GM21528 (cell line): ENCODE results near the gene BDH1.
"Not testable (repeated sequence)": the region's sequence is repeated elsewhere in the genome, so short reads cannot be mapped to it uniquely, and the experiment has no call there.

Experiments used
- ATAC-seq: cut with Tn5 transposase; IDR thresholded peaks from one replicate; pipeline ENCODE4 v1.9.1; 2021; ENCODE audit warnings: mild to moderate bottlenecking, moderate library complexity; ENCODE audit not compliant: unreplicated experiment, low FRiP score

BDH1 gene

DNA sequence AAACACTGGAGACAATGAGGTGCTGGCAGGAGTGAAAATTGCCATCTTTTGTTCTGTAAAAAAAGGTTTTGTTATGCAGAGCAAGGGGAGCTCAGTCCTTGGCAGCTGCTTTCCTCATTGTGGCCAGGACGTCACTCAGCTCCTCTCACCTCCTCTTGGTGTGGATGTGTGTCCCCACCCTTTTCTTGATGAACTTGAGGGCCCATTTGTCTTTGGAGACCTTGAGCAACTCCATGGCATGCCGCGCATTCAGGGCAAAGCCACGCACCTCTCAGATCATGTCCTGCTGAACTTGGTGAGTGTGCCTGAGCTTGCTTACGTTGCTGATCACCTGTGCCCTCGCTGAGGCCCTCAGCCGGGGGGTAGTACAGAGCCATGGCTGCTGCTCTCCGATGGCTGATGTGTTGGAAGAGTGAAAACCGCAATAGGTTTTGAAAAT, 24.5 kb upstream of the BDH1 start:
- ATAC-seq, result no peak

GRCh38 chr3:197578376-197578775, 22.6 kb upstream of the BDH1 start:
- no peak for ATAC-seq

GRCh38 chr3:197577366-197578074, 21.8 kb upstream of the BDH1 start:
- no peak for ATAC-seq

DNA sequence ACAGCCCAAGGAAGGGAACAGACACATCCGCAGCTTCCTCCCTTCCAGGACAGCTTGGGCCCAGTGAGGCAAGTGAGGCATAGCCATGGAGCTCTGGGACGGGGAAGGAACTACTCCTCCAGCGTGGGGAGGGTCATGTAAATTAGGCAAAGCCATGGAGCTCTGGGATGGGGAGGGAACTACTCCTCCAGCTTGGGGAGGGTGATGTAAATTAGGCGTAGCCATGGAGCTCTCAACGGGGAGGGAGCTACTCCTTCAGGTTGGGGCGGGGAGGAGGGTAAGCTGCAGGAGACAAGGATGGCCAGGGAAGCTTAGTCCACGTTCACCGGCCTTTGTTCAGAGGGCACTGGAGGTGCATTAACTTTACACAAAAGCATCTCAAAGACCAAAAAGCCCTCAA, 21.1 kb upstream of the BDH1 start:
- ATAC-seq, result no peak

DNA sequence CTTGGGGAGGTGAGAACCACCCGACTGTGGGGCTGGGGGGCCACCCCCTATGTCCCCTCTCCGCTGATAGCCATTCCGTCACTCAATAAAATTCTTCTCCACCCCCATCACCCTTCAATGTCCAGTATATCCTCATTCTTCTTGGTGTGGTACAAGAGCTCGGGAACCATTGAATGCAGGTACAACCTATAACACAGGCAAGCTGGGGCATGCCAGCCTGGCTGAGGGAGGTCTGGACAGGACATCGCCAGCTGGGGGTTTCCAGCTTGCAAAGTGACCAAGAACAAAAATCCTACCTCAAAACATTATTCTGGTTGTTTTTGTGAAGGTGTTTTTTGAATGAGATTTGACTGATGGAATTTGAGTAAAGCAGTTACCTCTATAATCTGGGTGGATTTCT, 19.6 kb upstream of the BDH1 start:
- no peak for ATAC-seq

DNA sequence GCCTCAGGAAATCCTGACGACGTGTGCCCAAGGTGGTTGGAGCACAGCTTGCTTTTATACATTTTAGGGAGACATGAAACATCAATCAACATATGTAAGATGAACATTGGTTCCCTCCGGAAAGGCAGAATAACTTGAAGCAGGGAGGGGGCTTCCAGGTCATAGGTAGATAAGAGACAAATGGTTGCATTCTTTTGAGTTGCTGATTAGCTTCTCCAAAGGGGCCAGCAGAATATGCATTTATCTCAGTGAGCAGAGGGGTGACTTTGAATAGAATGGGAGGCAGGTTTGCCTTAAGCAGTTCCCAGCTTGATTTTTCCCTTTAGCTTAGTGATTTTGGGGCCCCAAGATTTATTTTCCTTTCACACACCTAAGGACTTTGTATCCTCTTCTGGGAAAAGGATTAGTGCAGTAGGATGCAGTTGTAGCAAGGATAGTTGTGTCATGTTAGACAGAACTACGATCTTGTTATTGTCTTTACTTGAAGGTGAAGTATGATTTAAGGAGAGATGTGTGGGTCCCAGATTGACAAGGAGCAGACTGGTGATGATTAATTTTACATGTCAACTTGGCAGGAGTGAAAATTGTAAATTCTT, 18.7 kb upstream of the BDH1 start:
- not testable (repeated sequence) for ATAC-seq

- ATAC-seq, result no peak
Measured at GRCh38 chr3:197573048-197573767, 17.4 kb upstream of the BDH1 start.

DNA sequence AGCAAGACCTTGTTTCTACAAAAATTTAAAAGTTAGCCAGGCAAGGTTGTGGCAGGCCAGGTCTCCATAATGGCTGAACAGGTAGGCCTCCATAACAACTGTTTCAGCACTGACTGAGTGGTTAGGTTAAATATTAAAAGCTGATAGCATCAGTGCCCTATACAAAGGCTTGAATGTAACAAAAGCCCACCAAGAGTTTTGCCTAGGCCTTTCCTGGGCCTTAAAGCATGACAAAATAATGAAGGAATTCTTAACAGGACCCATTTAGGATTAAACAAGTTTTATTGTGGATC, 16.1 kb upstream of the BDH1 start:
- not testable (repeated sequence) for ATAC-seq

DNA sequence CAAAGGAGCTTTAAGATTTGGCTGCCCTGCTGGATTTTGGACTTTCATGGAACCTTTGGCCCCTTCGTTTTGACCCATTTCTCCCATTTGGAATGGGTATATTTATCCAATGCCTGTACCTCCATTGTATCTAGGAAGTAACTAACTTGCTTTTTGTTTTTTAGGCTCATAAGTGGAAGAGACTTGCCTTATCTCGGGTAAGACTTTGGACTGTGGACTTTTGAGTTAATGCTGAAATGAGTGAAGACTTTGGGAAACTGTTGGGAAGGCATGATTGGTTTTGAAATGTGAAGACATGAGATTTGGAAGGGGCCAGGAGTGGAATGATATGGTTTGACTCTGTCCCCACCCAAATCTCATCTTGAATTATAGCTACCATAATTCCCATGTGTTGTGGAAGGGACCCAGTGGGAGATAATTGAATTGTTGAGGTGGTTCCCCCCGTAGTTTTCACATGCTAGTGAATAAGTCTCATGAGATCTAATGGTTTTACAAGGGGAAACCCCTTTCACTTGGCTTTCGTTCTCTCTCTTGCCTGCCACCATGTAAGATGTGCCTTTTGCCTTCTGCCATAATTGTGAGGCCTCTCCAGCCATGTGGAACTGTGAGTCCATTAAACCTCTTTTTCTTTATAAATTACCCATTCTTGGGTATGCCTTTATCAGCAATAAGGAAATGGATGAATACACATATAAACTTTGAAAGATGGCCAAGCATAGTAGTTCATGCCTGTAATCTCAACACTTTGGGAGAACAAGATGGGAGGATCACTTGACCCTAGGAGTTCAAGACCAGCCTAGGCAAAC, 15.5 kb upstream of the BDH1 start:
- ATAC-seq, result not testable (repeated sequence)

DNA sequence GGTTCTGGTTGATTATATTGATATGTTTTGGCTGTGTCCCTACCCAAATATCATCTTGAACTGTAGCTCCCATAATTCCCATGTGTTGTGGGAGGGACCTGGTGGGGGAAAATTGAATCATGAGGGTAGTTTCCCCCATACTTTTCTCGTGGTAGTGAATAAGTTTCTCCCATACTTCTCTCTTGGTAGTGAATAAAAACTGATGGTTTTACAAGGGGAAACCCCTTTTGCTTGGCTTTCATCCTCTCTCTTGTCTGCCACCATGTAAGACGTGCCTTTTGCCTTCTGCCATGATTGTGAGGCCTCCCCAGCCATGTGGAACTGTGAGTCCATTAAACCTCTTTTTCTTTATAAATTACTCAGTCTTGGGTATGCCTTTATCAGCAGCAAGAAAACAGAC, 13.7 kb upstream of the BDH1 start:
- not testable (repeated sequence) for ATAC-seq

DNA sequence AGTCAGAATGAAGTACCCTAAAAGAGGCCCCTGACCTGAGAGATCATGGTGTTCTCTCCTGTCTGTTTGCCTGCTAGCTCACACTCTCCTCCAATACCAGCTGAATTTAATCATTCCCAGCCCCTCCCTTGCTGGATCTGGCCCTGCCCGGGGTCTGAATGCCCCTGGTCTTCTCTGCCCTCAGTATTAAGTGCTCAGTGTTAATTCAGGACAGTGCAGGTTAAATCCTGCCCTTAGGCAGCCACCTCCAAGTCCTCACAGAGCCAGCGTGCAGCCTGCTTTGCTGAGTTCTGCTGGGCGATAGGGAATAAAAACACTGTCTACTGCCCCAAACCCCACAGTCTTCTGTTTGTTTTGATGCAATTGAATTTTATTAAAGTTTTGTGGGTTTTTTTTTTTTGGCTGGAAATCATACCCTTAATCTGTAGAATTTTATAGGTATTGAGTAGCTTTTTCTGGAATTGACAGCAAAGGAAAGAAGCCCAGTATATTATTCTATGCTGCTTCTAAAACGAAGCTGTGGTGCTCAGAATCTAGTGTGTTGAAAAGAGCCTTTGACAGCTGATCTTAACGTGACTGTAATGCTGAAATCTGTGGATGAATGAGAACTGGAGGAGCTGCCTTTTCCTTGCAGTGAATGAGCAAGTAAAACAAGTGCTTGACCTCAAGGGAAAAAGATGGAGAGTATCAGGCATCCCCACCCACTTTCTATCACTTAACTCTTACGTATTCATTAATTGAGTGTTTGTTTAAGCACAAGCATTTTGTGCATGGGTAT, 12.3 kb upstream of the BDH1 start:
- ATAC-seq, result no peak

DNA sequence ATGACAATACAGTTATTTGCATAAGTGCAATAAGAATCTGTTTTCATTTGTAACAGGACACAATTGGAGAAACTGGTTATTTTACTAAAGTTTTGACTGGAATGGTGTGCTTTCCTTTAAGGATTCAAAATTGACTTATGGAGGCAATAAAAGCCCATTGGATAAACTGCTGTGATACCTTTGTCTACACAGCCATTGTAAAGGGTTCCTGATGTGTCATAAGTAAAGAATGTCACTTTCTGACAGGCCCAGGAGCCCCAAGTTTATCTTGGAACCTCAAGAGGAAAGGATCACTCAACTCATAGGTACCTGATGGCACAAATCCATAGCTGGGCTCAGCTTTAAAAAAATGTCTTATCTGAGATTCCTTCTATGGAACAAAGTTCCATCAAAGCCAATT, 10.4 kb upstream of the BDH1 start:
- ATAC-seq, result not testable (repeated sequence)

DNA sequence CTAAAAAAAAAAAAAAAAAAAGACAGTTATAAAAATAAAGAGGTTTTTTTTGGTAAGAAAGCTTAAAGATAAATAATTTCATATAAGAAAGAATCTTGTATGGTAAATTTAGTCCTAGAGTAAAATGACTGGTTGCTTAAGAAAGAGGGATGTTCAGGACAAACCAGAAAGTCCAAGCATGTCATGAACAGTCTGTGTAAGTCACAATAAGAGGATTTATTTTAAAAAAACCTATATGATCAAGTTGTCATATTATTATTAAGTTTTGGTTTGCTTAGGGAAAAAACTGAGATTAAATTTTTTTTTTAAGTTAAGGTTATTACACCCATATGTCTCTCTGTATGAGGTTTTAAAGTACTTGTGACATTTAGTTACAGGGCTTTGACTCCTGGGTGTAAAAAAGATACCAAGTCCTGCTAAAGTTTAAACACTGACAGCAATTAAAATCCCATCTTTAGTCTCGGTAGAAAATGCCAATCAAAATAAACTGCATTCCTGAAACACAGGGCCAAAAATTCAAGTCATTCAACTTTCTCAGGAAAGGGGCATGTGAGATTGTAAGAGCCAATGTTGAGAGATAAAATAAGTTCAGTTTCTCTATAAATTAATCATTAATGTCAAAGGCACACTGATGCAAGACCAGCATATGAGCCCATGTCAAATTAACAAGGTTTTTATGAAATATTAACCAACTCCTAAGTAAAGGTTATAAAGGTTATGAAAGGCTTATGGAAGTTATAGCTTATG, 8.5 kb upstream of the BDH1 start:
- no peak for ATAC-seq

DNA sequence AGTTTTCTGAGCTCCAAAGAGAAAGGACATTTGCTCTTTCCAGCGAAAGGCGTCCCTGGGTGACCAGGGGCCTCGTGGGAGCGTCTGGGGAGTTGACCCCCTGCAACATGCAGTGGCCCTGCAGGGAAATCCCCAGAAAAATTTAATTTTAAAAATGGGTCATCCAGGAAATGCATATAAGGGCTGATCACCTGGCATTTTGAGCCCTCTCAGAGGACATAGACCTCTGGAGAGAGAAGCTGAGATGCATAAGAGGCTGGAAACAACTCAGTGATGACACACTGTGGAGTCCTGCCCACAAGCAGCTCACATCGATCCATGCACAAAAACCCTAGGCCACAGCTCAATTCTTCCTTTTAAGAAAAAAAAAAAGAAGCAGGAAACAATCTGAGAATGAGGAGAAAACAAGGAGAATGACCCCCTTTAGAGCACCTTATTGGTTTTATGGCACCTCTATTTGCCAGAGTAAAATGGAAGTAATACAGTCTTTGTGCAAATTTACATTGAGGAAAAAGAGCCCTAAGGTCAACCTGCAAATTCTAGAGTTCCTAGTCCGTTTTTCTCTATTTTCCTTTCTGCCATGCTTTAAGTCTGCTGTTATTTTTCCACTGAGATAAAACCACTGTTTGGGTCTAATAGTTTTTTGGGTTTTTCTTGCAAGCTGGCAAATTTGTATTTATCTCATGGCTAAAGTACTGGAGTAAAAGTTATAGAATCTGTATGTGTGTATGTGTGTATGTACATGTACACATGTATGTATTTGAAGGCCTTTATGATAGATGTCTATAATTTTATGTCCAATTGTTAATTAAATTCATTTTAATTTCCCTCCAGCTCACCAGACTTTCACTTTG, 6.9 kb upstream of the BDH1 start:
- no peak for ATAC-seq

GRCh38 chr3:197561926-197562325, 6.2 kb upstream of the BDH1 start:
- ATAC-seq, result no peak

DNA sequence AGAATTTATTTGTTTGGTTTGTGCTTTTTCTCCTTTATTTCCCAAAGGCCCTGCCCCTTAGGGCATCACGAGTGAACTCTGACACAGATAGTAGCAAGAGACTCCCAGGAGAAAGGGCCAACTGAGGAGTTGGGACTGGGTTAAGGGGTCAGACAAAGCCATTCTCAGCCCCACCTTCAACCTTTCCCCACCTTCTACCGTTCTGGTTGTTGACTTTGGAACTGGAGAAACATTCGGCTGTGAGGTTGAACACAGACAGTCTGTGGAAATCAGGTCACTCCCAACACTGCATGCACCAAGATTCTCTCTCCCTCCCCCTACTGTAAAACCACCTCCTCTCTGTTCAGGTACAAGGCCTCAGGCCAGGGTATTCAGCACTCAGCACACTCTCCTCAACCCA, 3.9 kb upstream of the BDH1 start:
- no peak for ATAC-seq

DNA sequence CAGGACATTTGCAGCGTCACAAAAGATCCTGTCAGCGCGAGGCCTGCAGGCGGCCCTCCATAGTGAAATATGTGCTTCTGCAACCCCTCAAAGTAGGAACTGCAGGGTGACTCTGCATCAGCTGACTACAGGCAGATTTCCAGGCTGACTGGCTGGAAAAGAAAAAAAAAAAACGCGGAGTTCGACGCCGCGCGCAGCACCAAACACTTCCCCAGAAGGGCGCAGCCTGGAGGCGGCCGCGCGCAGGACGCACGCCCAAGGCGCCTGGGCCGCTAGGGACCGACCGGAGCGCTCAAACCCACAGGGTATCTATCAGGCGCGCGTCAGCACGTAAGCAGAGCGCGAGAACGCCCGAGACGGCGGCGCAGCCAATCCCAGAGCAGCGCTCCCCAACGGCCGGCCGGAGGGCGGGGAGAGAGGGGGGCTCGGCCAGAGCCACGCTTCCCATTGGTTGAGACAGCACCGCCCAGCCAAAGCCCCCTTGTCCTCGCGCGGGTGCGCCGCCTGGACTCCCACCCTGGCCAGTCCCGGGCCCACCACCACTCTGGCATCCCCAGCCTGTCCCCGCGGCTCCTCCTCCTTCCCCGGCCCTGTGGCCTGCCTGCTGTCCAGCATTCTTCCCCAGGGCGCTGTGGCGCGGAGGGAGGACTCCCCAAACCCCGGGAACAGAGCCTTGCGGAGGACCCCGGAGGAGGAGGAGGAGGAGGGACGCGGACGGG, 1.0 kb downstream of the BDH1 start:
- peak; percentile 93 for ATAC-seq

DNA sequence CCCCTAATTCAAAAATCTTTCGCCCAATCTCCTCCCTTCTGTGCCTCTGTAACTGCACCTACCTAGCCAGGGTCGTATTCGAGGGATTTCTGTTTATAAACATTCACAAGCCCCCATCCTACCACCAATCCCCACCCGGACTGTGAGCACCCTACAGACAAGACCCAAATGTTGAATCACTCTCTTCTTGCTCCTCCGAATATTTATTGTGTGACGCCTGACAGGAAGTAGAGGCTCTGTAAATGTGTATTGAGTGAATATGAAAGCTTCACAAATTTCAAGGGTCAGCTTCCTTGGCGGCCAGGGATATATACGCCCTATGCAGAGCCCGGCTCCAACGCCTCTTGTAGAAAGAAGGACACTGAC, 1.6 kb downstream of the BDH1 start:
- peak; percentile 4 for ATAC-seq
